B cell (primary cell): ENCODE results near the gene LRP2. TPM values are rescaled to one million over a fixed set of nuclear protein-coding genes. Genes with fewer than 3 reads are reported as not detected.
"Not testable (repeated sequence)": the region's sequence is repeated elsewhere in the genome, so short reads cannot be mapped to it uniquely, and the experiment has no call there.

Experiments used
- ATAC-seq: fragments of 200-7000 bp; cut with Tn5 transposase; one replicate; pipeline ENCODE4 v1.10.0; 2021; ENCODE audit warnings: low read depth, mild to moderate bottlenecking, moderate number of reproducible peaks, moderate library complexity
- CTCF ChIA-PET: fragments of 350-600 bp; sonication (Branson Sonifier 250); formaldehyde crosslinking; loops from one replicate; lab custom pipeline; 2021; ENCODE audit warnings: antibody characterized with exemption, inconsistent platforms; lab: Charles Lee
- POLR2A ChIA-PET: fragments of 350-600 bp; sonication (Branson Sonifier 250); formaldehyde crosslinking; loops from one replicate; lab custom pipeline; 2021; ENCODE audit warnings: antibody characterized with exemption; lab: Charles Lee
- DNase-seq: peaks from one replicate; pipeline ENCODE4 v3.0.0; 2013
- H2AFZ ChIP-seq: 2 replicates; pipeline ENCODE4 v1.6.1; 2012; ENCODE audit warnings: mild to moderate bottlenecking, low read depth, low read length; ENCODE audit not compliant: insufficient read depth, poor library complexity, severe bottlenecking
- H3K27ac ChIP-seq, 2 donors: 1 replicate in 1 of 2; 2 replicates in 1 of 2; pipeline ENCODE4 v1.5.1; 2012 to 2013; ENCODE audit warnings: low read length in 2 of 2, mild to moderate bottlenecking in 2 of 2, moderate library complexity in 1 of 2
- H3K27me3 ChIP-seq, 4 experiments: fragments of 200-600 bp in 1 of 4; sonication (generic) in 1 of 4; replicated peaks in 1 of 4; 1 replicate in 2 of 4; 2 replicates in 2 of 4; pipeline versions ENCODE4 v1.6.1 to v1.7.0; 2013 to 2016; ENCODE audit warnings: low read length in 3 of 4, mild to moderate bottlenecking in 2 of 4, mixed read lengths in 1 of 4, moderate library complexity in 1 of 4; ENCODE audit not compliant: insufficient read depth in 4 of 4, control insufficient read depth in 3 of 4; ENCODE audit errors: control extremely low read depth in 1 of 4
- H3K36me3 ChIP-seq, 2 experiments: replicated peaks in 1 of 2; 1 replicate in 1 of 2; 2 replicates in 1 of 2; pipeline versions ENCODE4 v1.6.1 to v1.7.1; 2013; ENCODE audit warnings: low read length in 1 of 2; ENCODE audit not compliant: insufficient read depth in 2 of 2, control insufficient read depth in 1 of 2; ENCODE audit errors: control extremely low read depth in 1 of 2, extremely low read depth in 1 of 2
- H3K4me1 ChIP-seq, 2 donors: fragments of 200-600 bp in 1 of 2; sonication (generic) in 1 of 2; 1 replicate in 1 of 2; 2 replicates in 1 of 2; pipeline versions ENCODE4 v1.5.1 to v1.6.1; 2013 to 2017; ENCODE audit warnings: low read length in 2 of 2; ENCODE audit not compliant: control insufficient read depth in 2 of 2, insufficient read depth in 2 of 2
- H3K4me2 ChIP-seq: replicated peaks from 2 replicates; pipeline ENCODE3; 2012; ENCODE audit warnings: mild to moderate bottlenecking, low read depth, low read length; ENCODE audit not compliant: poor library complexity, severe bottlenecking
- H3K4me3 ChIP-seq, 5 experiments: fragments of 200-600 bp in 1 of 5; sonication (generic) in 1 of 5; 1 replicate in 3 of 5; 2 replicates in 2 of 5; pipeline versions ENCODE4 v1.5.1 to v1.7.0; 2011 to 2016; ENCODE audit warnings: low read length in 4 of 5, mild to moderate bottlenecking in 4 of 5, low read depth in 2 of 5, control low read depth in 1 of 5, moderate library complexity in 1 of 5; ENCODE audit not compliant: insufficient read depth in 1 of 5; ENCODE audit errors: control extremely low read depth in 1 of 5, extremely low read depth in 1 of 5
- H3K79me2 ChIP-seq: fragments of 200-600 bp; sonication (generic); one replicate; pipeline ENCODE4 v1.6.0; 2016; ENCODE audit warnings: low read length; ENCODE audit not compliant: control insufficient read depth, insufficient read depth
- H3K9ac ChIP-seq: fragments of 200-600 bp; sonication (generic); 2 replicates; pipeline ENCODE4 v1.6.1; 2017; ENCODE audit warnings: mild to moderate bottlenecking, low read length, moderate library complexity
- H3K9me3 ChIP-seq, 3 donors: one replicate each; pipeline versions ENCODE4 v1.6.1 to v1.7.1; 2013; ENCODE audit warnings: low read length in 2 of 3; ENCODE audit not compliant: control insufficient read depth in 2 of 3, insufficient read depth in 1 of 3; ENCODE audit errors: control extremely low read depth in 1 of 3
- H4K20me1 ChIP-seq: 2 replicates; pipeline ENCODE4 v1.6.0; 2012; ENCODE audit warnings: mild to moderate bottlenecking, low read length; ENCODE audit not compliant: insufficient read depth, control insufficient read depth, poor library complexity, severe bottlenecking
- H3K27ac Mint-ChIP-seq: one replicate; pipeline ENCODE4 v1.8.0; 2021; ENCODE audit warnings: mixed read lengths
- H3K27me3 Mint-ChIP-seq: one replicate; pipeline ENCODE4 v1.8.0; 2021; ENCODE audit warnings: mixed read lengths
- H3K4me1 Mint-ChIP-seq: one replicate; pipeline ENCODE4 v1.8.0; 2021; ENCODE audit warnings: mixed read lengths
- H3K4me3 Mint-ChIP-seq: one replicate; pipeline ENCODE4 v1.8.0; 2021; ENCODE audit warnings: mixed read lengths
- H3K9me3 Mint-ChIP-seq: one replicate; pipeline ENCODE4 v1.8.0; 2022; ENCODE audit warnings: mixed read lengths; ENCODE audit not compliant: insufficient read depth
- EZH2 ChIP-seq: IDR thresholded peaks from 2 replicates; pipeline ENCODE4 v1.6.1; 2012; ENCODE audit warnings: borderline replicate concordance, low read depth, mild to moderate bottlenecking, moderate library complexity, low read length; ENCODE audit not compliant: insufficient read depth, poor library complexity, severe bottlenecking
- WGBS: methylation state at CpG from one replicate; pipeline ENCODE4 v1.1.5; 2013; ENCODE audit warnings: missing lambda C conversion rate; ENCODE audit not compliant: insufficient coverage; 5-methylcytosine and 5-hydroxymethylcytosine counted together
- intact Hi-C: fragments of 100-400 bp; cut with micrococcal nuclease; formaldehyde crosslinking; loops from one replicate; pipeline ENCODE4 v1.10.0; 2022
- polyA plus RNA-seq: library from polyadenylated mRNA; depleted of rRNA; stranded (reverse); fragments of >200 nt; gene quantifications from 2 replicates; pipeline ENCODE4 v1.2.3, GENCODE V29; 2012
- total RNA-seq, 2 donors: library from RNA; stranded (reverse); fragments of 120-200 nt in 1 of 2; gene quantifications; 1 replicate in 1 of 2; 2 replicates in 1 of 2; pipeline versions ENCODE4 v1.2.3 to v1.2.4, GENCODE V29; 2013 to 2022
- TF ChIP-seq, protein P1 (sequence below): fragments of 200-600 bp; IDR thresholded peaks from one replicate; pipeline ENCODE4 v1.8.0; 2022; ENCODE audit warnings: antibody characterized with exemption, mild to moderate bottlenecking

The LRP2 gene
- total and polyA plus RNA-seq, 2 donors (not counting 1 experiment from before 2014, with no cell fraction given) = not detected

DNA sequence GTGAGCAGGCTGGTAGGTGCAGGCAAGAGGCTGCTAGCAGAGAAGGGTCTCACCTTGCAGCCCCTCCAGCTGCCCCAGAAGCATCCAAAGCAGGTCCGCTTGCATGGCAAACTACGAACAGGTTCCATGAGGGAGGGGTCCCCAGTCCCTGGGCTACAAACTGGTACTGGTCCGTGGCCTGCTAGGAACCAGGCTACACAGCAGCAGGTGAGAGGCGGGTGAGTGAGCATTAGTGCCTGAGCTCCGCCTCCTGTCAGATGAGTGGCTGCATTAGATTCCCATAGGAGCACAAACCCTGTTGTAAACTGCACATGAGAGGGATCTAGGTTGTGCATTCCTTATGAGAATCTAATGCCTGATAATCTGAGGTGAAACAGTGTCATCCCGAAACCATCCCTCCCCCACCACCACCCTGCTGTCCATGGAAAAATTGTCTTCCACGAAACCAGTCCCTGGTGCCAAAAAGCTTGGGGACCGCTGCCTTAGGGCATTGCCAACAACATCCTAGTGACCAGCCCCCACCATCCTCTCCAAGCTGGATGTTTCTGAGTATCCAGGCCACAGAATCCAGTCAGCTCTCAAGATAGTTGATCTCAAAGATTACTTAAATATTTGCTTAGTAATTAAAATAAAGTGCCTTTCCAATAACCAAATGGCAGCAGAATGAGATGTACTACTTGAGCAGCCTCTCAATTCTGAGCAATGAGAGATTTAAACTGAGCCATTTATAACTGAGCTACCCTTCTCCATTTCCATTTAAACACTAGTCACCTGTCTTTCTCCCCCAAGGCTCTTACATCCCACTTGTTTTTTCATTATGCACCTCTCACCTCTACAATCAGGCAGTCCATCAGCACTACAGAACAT, 32.4 kb downstream of the LRP2 start:
- Histone ChIP-seq H3K4me3 (no peak overlapping the region), H3K27me3 (no peaks in the 10 kb centered on the region), H4K20me1 (no peaks in the 10 kb centered on the region), H3K4me1 (no peaks in the 10 kb centered on the region), H3K9ac (no peak overlapping the region), H3K79me2 (no peaks in the 10 kb centered on the region), H3K9me3 (no peaks in the 10 kb centered on the region), H2AFZ (no peak overlapping the region), H3K4me2 (no peak overlapping the region), H3K36me3 (no peaks in the 10 kb centered on the region), H3K27ac (no peak overlapping the region)
- Mint-ChIP-seq H3K27ac (no peak overlapping the region), H3K4me1 (no peaks in the 10 kb centered on the region), H3K27me3 (peaks cover 8% of the 10 kb centered on the region), H3K9me3 (no peaks in the 10 kb centered on the region), H3K4me3 (no peak overlapping the region)
- CTCF ChIA-PET = no interaction called here
- POLR2A ChIA-PET = no interaction called here
- ATAC-seq (no peak), DNase-seq (no peak)
- intact Hi-C loops = no loop called here
- no peak for TF ChIP-seq EZH2
- TF ChIP-seq, protein P1, sequence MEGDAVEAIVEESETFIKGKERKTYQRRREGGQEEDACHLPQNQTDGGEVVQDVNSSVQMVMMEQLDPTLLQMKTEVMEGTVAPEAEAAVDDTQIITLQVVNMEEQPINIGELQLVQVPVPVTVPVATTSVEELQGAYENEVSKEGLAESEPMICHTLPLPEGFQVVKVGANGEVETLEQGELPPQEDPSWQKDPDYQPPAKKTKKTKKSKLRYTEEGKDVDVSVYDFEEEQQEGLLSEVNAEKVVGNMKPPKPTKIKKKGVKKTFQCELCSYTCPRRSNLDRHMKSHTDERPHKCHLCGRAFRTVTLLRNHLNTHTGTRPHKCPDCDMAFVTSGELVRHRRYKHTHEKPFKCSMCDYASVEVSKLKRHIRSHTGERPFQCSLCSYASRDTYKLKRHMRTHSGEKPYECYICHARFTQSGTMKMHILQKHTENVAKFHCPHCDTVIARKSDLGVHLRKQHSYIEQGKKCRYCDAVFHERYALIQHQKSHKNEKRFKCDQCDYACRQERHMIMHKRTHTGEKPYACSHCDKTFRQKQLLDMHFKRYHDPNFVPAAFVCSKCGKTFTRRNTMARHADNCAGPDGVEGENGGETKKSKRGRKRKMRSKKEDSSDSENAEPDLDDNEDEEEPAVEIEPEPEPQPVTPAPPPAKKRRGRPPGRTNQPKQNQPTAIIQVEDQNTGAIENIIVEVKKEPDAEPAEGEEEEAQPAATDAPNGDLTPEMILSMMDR = no peak
- WGBS = 99% methylated on average over 7 of the region's 8 CpGs

DNA sequence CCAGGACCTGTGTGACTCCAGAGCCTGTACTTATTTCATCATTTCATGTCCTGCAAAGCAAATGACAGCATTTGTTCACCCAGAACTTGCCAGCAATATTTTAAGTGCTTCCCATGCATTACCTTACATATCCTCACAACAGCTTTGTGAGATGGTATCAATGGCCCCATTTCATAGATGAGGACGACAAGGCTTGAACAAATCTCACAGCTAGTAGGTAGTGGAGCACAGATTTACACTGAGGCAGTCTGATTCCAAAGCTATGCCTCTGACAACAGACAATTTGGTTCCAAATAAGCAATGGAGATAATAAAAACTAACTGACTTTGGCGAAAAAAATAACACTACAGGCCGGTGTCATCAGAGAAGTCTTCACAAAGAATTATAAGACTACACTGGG, 33.5 kb downstream of the LRP2 start:
- Histone ChIP-seq H3K79me2 (no peaks in the 10 kb centered on the region), H3K4me1 (no peaks in the 10 kb centered on the region), H3K36me3 (no peaks in the 10 kb centered on the region), H4K20me1 (no peaks in the 10 kb centered on the region), H3K4me2 (no peak overlapping the region), H2AFZ (no peak overlapping the region), H3K27me3 (no peaks in the 10 kb centered on the region), H3K9me3 (no peaks in the 10 kb centered on the region), H3K4me3 (no peak overlapping the region), H3K27ac (no peak overlapping the region), H3K9ac (no peak overlapping the region)
- ChIA-PET CTCF (no interaction called here), POLR2A (no interaction called here)
- ATAC-seq (no peak), DNase-seq (no peak)
- intact Hi-C loops = no loop called here
- TF ChIP-seq, protein P1 = no peak
- no peak for TF ChIP-seq EZH2
- no peak overlapping the region for H3K27ac Mint-ChIP-seq
- H3K4me1 Mint-ChIP-seq = no peaks in the 10 kb centered on the region
- H3K27me3 Mint-ChIP-seq = peaks cover 8% of the 10 kb centered on the region
- H3K4me3 Mint-ChIP-seq = no peak overlapping the region
- WGBS = no CpG with 5 or more reads among the region's 3 CpGs
- H3K9me3 Mint-ChIP-seq = no peaks in the 10 kb centered on the region

DNA sequence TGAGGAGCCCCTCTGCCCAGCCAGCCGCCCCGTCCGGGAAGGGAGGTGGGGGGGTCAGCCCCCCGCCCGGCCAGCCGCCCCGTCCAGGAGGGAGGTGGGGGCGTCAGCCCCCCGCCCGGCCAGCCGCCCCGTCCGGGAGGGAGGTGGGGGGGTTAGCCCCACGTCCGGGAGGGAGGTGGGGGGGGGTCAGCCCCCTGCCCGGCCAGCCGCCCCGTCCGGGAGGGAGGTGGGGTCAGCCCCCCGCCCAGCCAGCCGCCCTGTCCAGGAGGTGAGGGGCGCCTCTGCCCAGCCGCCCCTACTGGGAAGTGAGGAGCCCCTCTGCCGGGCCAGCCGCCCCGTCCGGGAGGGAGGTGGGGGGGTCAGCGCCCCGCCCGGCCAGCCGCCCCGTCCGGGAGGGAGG, 34.5 kb downstream of the LRP2 start:
- H3K79me2 ChIP-seq, H3K27me3 ChIP-seq, H3K9me3 ChIP-seq, H3K9ac ChIP-seq, DNase-seq, H4K20me1 ChIP-seq, H3K4me1 Mint-ChIP-seq, POLR2A ChIA-PET, H3K4me3 ChIP-seq, CTCF ChIA-PET, H3K27ac ChIP-seq, H3K27ac Mint-ChIP-seq, H2AFZ ChIP-seq, H3K4me2 ChIP-seq, ATAC-seq, H3K4me1 ChIP-seq, H3K27me3 Mint-ChIP-seq, H3K9me3 Mint-ChIP-seq, H3K4me3 Mint-ChIP-seq, H3K36me3 ChIP-seq, intact Hi-C loops: not testable (repeated sequence)
- WGBS = 97% methylated on average over 5 of the region's 33 CpGs
